Parathyroid adenoma (tissue), 2 donors: ENCODE results near the gene TMIGD2.

Experiments used
- H2AFZ ChIP-seq: fragments of 300-600 bp; sonication (generic); one replicate; pipeline ENCODE4 v1.7.0; 2017; ENCODE audit warnings: antibody characterized with exemption, mild to moderate bottlenecking
- H3K27ac ChIP-seq: fragments of 300-600 bp; sonication (generic); one replicate; pipeline ENCODE4 v1.7.0; 2017
- H3K27me3 ChIP-seq: fragments of 300-600 bp; sonication (generic); one replicate; pipeline ENCODE4 v1.7.0; 2017; ENCODE audit warnings: low read length; ENCODE audit not compliant: control insufficient read depth, insufficient read depth
- H3K36me3 ChIP-seq: fragments of 300-600 bp; sonication (generic); one replicate; pipeline ENCODE4 v1.7.0; 2017; ENCODE audit warnings: low read length; ENCODE audit not compliant: control insufficient read depth, insufficient read depth
- H3K4me1 ChIP-seq: fragments of 300-600 bp; sonication (generic); one replicate; pipeline ENCODE4 v1.7.0; 2017; ENCODE audit warnings: control low read depth
- H3K4me2 ChIP-seq: fragments of 300-600 bp; sonication (generic); one replicate; pipeline ENCODE4 v1.7.0; 2017; ENCODE audit warnings: low read length
- H3K4me3 ChIP-seq: fragments of 300-600 bp; sonication (generic); one replicate; pipeline ENCODE4 v1.7.0; 2017; ENCODE audit warnings: low read depth, low read length
- H3K79me2 ChIP-seq: fragments of 300-600 bp; sonication (generic); one replicate; pipeline ENCODE4 v1.7.0; 2017; ENCODE audit warnings: control low read depth
- H3K9ac ChIP-seq: fragments of 300-600 bp; sonication (generic); one replicate; pipeline ENCODE4 v1.7.0; 2017; ENCODE audit warnings: mild to moderate bottlenecking
- H3K9me3 ChIP-seq: fragments of 300-600 bp; sonication (generic); one replicate; pipeline ENCODE4 v1.7.0; 2017; ENCODE audit warnings: low read length; ENCODE audit not compliant: control insufficient read depth
- TF ChIP-seq, protein P1 (sequence below): fragments of 300-600 bp; sonication (generic); IDR thresholded peaks from one replicate; pipeline ENCODE4 v1.7.0; 2017; ENCODE audit warnings: antibody characterized with exemption, mild to moderate bottlenecking
- donor health status: primary hyperparathyroidism.

TMIGD2 gene

DNA sequence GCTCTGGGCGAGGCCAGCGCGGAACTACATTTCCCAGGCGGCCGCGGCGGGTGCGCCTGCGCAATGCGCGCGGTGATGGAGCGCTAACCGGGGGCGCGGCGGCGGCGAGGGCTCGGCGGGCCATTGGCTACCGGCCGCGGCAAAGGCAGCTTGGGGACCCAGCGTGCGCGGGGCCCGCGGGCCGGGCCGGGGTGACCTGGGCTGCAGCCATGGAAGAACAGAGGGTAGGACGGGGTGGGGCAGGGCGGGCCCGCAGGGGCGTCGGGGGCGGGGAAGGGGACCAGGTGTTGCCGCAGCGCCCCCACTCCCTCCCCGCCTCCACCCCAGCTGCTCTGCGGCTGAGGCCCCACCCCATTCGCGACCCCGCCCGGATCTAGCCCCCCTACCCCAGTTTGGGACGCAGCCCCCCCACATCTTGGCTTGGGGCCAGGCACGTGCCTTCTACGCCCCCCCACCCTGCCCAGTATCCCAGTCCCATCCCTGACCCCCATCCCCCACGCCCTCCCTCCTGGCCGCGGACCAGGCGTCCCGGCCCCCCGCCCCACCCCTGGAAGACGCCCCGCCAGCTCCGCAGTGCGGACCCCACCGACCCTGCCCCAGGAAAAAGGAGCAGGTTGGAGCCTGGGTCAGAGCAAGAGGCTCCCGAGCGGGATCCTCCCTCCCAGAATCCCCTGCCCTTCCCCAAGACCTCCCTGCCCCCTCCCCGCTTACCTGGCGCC is 2.5 kb upstream of the TMIGD2 start, which contains the start of gene FSD1:
Gene FSD1, plus strand, starts transcription at position 61 of the 719 bp plus-strand sequence. Its CDS starts 149 bp downstream, at position 210.
- Histone ChIP-seq H3K9me3 (no peaks in the 10 kb centered on the region), H3K4me1 (no peaks in the 10 kb centered on the region), H3K27ac (no peak within 1 kb of the TSS), H3K4me3 (no peak within 1 kb of the TSS), H3K4me2 (no peak within 1 kb of the TSS), H3K79me2 (no peaks in the 10 kb centered on the region), H3K27me3 (no peaks in the 10 kb centered on the region), H3K9ac (no peak within 1 kb of the TSS), H3K36me3 (no peaks in the 10 kb centered on the region), H2AFZ (no peak within 1 kb of the TSS)
- TF ChIP-seq, protein P1, sequence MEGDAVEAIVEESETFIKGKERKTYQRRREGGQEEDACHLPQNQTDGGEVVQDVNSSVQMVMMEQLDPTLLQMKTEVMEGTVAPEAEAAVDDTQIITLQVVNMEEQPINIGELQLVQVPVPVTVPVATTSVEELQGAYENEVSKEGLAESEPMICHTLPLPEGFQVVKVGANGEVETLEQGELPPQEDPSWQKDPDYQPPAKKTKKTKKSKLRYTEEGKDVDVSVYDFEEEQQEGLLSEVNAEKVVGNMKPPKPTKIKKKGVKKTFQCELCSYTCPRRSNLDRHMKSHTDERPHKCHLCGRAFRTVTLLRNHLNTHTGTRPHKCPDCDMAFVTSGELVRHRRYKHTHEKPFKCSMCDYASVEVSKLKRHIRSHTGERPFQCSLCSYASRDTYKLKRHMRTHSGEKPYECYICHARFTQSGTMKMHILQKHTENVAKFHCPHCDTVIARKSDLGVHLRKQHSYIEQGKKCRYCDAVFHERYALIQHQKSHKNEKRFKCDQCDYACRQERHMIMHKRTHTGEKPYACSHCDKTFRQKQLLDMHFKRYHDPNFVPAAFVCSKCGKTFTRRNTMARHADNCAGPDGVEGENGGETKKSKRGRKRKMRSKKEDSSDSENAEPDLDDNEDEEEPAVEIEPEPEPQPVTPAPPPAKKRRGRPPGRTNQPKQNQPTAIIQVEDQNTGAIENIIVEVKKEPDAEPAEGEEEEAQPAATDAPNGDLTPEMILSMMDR, result no peak

- H3K4me1 ChIP-seq, result no peaks in the 10 kb centered on the region
- H3K9ac ChIP-seq, result no peak overlapping the region
- H3K4me3 ChIP-seq, result no peak overlapping the region
- no peaks in the 10 kb centered on the region for H3K79me2 ChIP-seq
- no peaks in the 10 kb centered on the region for H3K27me3 ChIP-seq
- H3K36me3 ChIP-seq, result no peaks in the 10 kb centered on the region
- H2AFZ ChIP-seq, result no peak overlapping the region
- no peak overlapping the region for H3K4me2 ChIP-seq
- H3K27ac ChIP-seq, result no peak overlapping the region
- TF ChIP-seq, protein P1, result no peak
- H3K9me3 ChIP-seq, result no peaks in the 10 kb centered on the region
Measured at GRCh38 chr19:4303819-4304537, 1.8 kb upstream of the TMIGD2 start.

DNA sequence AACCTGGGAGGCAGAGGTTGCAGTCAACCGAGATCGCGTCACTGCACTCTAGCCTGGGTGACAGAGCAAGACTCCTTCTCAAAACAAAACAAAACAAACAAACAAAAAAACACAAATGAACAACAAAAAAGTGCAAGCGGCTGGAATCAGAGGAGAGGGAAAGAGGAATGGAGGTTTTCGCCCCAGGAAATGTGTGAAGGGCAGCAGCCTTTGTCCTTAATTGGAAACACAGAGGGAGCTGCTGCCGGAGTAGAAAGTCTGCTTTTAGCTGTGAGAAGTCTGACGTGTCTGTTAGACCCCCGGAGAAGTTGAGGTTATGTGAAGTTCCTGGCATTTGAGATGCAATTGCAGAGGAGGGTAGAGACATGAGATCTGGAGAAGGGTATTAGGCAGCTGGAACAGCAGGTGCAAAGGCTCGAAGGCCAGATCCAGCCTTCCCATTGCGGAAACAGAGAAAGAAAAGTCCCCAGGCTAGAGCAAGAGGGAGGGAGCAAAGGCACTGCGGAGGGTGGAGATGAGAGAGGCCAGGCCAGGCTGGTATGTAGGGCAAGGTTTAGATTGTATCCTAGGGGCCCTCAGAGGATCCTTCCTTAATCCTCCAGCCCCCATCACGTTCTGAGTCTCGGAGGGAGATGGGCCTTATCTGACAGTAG is 473 bp downstream of the TMIGD2 start:
- Histone ChIP-seq H3K27ac (no peak overlapping the region), H2AFZ (no peak overlapping the region), H3K4me1 (no peaks in the 10 kb centered on the region), H3K36me3 (no peaks in the 10 kb centered on the region), H3K4me2 (no peak overlapping the region), H3K79me2 (no peaks in the 10 kb centered on the region), H3K4me3 (no peak overlapping the region), H3K9ac (no peak overlapping the region), H3K27me3 (no peaks in the 10 kb centered on the region), H3K9me3 (no peaks in the 10 kb centered on the region)
- TF ChIP-seq, protein P1, result no peak

- no peak overlapping the region for H3K9ac ChIP-seq
- no peaks in the 10 kb centered on the region for H3K9me3 ChIP-seq
- no peak overlapping the region for H3K27ac ChIP-seq
- no peak overlapping the region for H2AFZ ChIP-seq
- no peaks in the 10 kb centered on the region for H3K27me3 ChIP-seq
- H3K79me2 ChIP-seq, result no peaks in the 10 kb centered on the region
- no peaks in the 10 kb centered on the region for H3K4me1 ChIP-seq
- no peaks in the 10 kb centered on the region for H3K36me3 ChIP-seq
- no peak overlapping the region for H3K4me3 ChIP-seq
- H3K4me2 ChIP-seq, result no peak overlapping the region
- TF ChIP-seq, protein P1, result no peak
Measured at GRCh38 chr19:4300589-4300988, 1.6 kb downstream of the TMIGD2 start.
